HL-60 (cell line): ENCODE data around the gene DYRK3.

Source experiments
- CTCF ChIP-seq: IDR thresholded peaks from one replicate; pipeline ENCODE4 v1.5.1; 2011; ENCODE audit warnings: low read length, control low read depth, inconsistent platforms; ENCODE audit not compliant: insufficient read depth
- SPI1 ChIP-seq: IDR thresholded peaks from 2 replicates; pipeline ENCODE4 v1.6.1; 2012; ENCODE audit warnings: low read depth, mild to moderate bottlenecking, borderline replicate concordance

GRCh38 chr1:206635080-206635977 lies at the start of gene DYRK3:
- TF ChIP-seq SPI1 (no peak), CTCF (no peak)
